Suprapubic skin (tissue), 4 donors: Measurements from ENCODE around the gene EIF4G3.

ENCODE experiments used
- POLR2A ChIP-seq, 2 donors: fragments of 450-650 bp; IDR thresholded peaks; one replicate each; pipeline ENCODE4 v1.6.1; 2017; ENCODE audit warnings: antibody characterized with exemption in 2 of 2, mild to moderate bottlenecking in 2 of 2, moderate library complexity in 2 of 2
- POLR2AphosphoS5 ChIP-seq, 3 donors: sonication (generic); formaldehyde crosslinking; IDR thresholded peaks; one replicate each; pipeline ENCODE4 v1.6.1; 2017; ENCODE audit warnings: antibody characterized with exemption in 3 of 3
- TF ChIP-seq, protein P1 (sequence below), 2 donors: fragments of 200-600 bp in 1 of 2; fragments of 450-650 bp in 1 of 2; sonication (generic) in 1 of 2; IDR thresholded peaks; one replicate each; pipeline ENCODE4 v1.5.1; 2016 to 2019; ENCODE audit warnings: antibody characterized with exemption in 2 of 2, mild to moderate bottlenecking in 1 of 2, moderate library complexity in 1 of 2

GRCh38 chr1:20935717-20936116 lies 241.0 kb downstream of the EIF4G3 start:
- TF ChIP-seq, protein P1, sequence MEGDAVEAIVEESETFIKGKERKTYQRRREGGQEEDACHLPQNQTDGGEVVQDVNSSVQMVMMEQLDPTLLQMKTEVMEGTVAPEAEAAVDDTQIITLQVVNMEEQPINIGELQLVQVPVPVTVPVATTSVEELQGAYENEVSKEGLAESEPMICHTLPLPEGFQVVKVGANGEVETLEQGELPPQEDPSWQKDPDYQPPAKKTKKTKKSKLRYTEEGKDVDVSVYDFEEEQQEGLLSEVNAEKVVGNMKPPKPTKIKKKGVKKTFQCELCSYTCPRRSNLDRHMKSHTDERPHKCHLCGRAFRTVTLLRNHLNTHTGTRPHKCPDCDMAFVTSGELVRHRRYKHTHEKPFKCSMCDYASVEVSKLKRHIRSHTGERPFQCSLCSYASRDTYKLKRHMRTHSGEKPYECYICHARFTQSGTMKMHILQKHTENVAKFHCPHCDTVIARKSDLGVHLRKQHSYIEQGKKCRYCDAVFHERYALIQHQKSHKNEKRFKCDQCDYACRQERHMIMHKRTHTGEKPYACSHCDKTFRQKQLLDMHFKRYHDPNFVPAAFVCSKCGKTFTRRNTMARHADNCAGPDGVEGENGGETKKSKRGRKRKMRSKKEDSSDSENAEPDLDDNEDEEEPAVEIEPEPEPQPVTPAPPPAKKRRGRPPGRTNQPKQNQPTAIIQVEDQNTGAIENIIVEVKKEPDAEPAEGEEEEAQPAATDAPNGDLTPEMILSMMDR (IDR thresholded peaks at IDR 0.05): no peak
- TF ChIP-seq POLR2A (IDR thresholded peaks at IDR 0.05) (no peak), POLR2AphosphoS5 (IDR thresholded peaks at IDR 0.05) (no peak)
